ENCODE measurements around the gene PRR35.

DNA sequence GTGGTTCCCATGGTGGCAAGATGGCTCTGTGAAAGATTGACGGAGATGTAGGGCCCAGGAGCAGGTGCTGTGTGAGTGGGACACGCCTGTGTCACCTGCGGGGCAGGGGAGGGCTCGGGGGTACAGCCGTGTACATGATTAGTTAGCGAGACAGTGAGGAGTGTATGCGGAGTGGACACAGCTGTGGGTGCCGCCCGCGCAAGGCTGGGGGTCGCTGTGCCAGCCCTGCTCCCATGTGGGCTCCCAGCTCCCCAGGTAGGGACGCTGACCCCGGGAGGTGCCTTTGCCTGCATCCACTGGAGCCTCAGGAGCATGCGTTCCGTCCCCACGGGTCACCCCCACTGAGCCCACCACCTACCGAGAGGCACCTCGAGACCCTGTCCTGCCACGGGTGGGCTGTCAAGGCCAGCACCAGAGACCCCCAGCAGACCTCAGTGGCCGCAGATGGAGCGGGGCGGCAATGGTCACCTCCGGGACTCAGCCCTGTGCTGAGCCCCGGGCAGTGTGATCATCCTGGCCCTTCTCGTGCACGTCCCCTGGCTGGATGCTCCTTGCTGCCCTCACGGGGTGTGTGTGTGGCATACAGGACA, 25.2 kb upstream of the PRR35 start:
- no peak for TF ChIP-seq CTCF (IDR thresholded peaks at IDR 0.05)
- no peak for TF ChIP-seq POLR2A (IDR thresholded peaks at IDR 0.05)

Data from thyroid gland (tissue), 4 donors.